IPS-20b (cell line): ENCODE results near the gene SNX27.
A peak's percentile ranks its signal among the peaks of the same experiment; 100 is the strongest.

Source experiments
- H3K27ac ChIP-seq: one replicate; pipeline ENCODE4 v1.5.1; 2013; ENCODE audit warnings: low read length
- H3K27me3 ChIP-seq: 2 replicates; pipeline ENCODE4 v1.6.1; 2013; ENCODE audit warnings: mild to moderate bottlenecking, low read length, inconsistent platforms; ENCODE audit not compliant: insufficient read depth
- H3K36me3 ChIP-seq: 2 replicates; pipeline ENCODE4 v1.6.1; 2013; ENCODE audit warnings: low read depth, mild to moderate bottlenecking, inconsistent platforms, low read length, moderate library complexity; ENCODE audit not compliant: insufficient read depth
- H3K4me1 ChIP-seq: 2 replicates; pipeline ENCODE4 v1.6.1; 2013; ENCODE audit warnings: mild to moderate bottlenecking, control low read depth, inconsistent platforms, low read length, moderate library complexity; ENCODE audit not compliant: insufficient read depth
- H3K4me3 ChIP-seq: 2 replicates; pipeline ENCODE4 v1.5.1; 2013; ENCODE audit warnings: mild to moderate bottlenecking, low read length, inconsistent platforms
- H3K9ac ChIP-seq: 2 replicates; pipeline ENCODE4 v1.6.1; 2013; ENCODE audit warnings: low read depth, mild to moderate bottlenecking, inconsistent platforms, low read length, moderate library complexity
- H3K9me3 ChIP-seq: 2 replicates; pipeline ENCODE4 v1.6.1; 2013; ENCODE audit warnings: mild to moderate bottlenecking, low read depth, low read length, inconsistent platforms; ENCODE audit not compliant: insufficient read depth

Gene SNX27

GRCh38 chr1:151716405-151716762 is 104.5 kb downstream of the SNX27 start:
- H3K9me3 ChIP-seq, result no peaks in the 10 kb centered on the region
- H3K36me3 ChIP-seq, result no peaks in the 10 kb centered on the region
- peaks cover 54% of the 10 kb centered on the region for H3K27me3 ChIP-seq
- H3K9ac ChIP-seq, result no peak overlapping the region
- peak overlapping the region; percentile 63 for H3K4me3 ChIP-seq
- no peak overlapping the region for H3K27ac ChIP-seq
- H3K4me1 ChIP-seq, result no peaks in the 10 kb centered on the region; the same call in 1 of the 2 replicates

GRCh38 chr1:151716771-151717631 is 105.2 kb downstream of the SNX27 start, which contains the start of gene CELF3:
Gene CELF3, minus strand, starts transcription at chr1:151716803. Its CDS starts 783 bp downstream, at chr1:151716020.
- Histone ChIP-seq H3K4me3 (peak within 1 kb of the TSS; percentile 63), H3K27me3 (peaks cover 60% of the 10 kb centered on the region), H3K9ac (no peak within 1 kb of the TSS), H3K9me3 (no peaks in the 10 kb centered on the region), H3K27ac (peak within 1 kb of the TSS; percentile 90), H3K36me3 (no peaks in the 10 kb centered on the region), H3K4me1 (peaks cover 3% of the 10 kb centered on the region; the same call in 1 of the 2 replicates)

GRCh38 chr1:151718011-151718431 is 106.2 kb downstream of the SNX27 start:
- H3K27me3 ChIP-seq, result peaks cover 70% of the 10 kb centered on the region

GRCh38 chr1:151718666-151719065 is 106.8 kb downstream of the SNX27 start:
- Histone ChIP-seq H3K9ac (no peak overlapping the region), H3K4me3 (no peak overlapping the region), H3K36me3 (no peaks in the 10 kb centered on the region), H3K9me3 (no peaks in the 10 kb centered on the region), H3K27me3 (peaks cover 77% of the 10 kb centered on the region), H3K4me1 (peaks cover 5% of the 10 kb centered on the region; the same call in 1 of the 2 replicates), H3K27ac (no peak overlapping the region)

More at GRCh38 chr1:151718011-151718431, 106.2 kb downstream of the SNX27 start:
- Histone ChIP-seq H3K4me1 (peaks cover 4% of the 10 kb centered on the region; the same call in 1 of the 2 replicates), H3K9ac (no peak overlapping the region), H3K36me3 (no peaks in the 10 kb centered on the region), H3K4me3 (no peak overlapping the region), H3K9me3 (no peaks in the 10 kb centered on the region), H3K27ac (no peak overlapping the region)

GRCh38 chr1:151720125-151720524 is 108.3 kb downstream of the SNX27 start:
- Histone ChIP-seq H3K4me3 (no peak overlapping the region), H3K4me1 (peaks cover 11% of the 10 kb centered on the region; the same call in 1 of the 2 replicates), H3K9me3 (no peaks in the 10 kb centered on the region), H3K27me3 (peaks cover 80% of the 10 kb centered on the region), H3K9ac (no peak overlapping the region), H3K36me3 (no peaks in the 10 kb centered on the region), H3K27ac (no peak overlapping the region)

- Histone ChIP-seq H3K4me3 (no peak overlapping the region; the same call in 1 of the 2 replicates), H3K9ac (no peak overlapping the region), H3K27me3 (peaks cover 76% of the 10 kb centered on the region), H3K36me3 (no peaks in the 10 kb centered on the region), H3K4me1 (peaks cover 11% of the 10 kb centered on the region; the same call in 1 of the 2 replicates), H3K27ac (no peak overlapping the region), H3K9me3 (no peaks in the 10 kb centered on the region)
Observed at GRCh38 chr1:151720554-151720953, 108.7 kb downstream of the SNX27 start.

GRCh38 chr1:151720974-151721787 is 109.3 kb downstream of the SNX27 start, which contains the start of gene RIIAD1:
Gene RIIAD1, plus strand, starts transcription at chr1:151721522. Its CDS starts 15 bp downstream, at chr1:151721537.
- Histone ChIP-seq H3K27me3 (peaks cover 76% of the 10 kb centered on the region), H3K9ac (no peak within 1 kb of the TSS), H3K4me1 (peaks cover 11% of the 10 kb centered on the region; the same call in 1 of the 2 replicates), H3K36me3 (no peaks in the 10 kb centered on the region), H3K27ac (no peak within 1 kb of the TSS), H3K9me3 (no peaks in the 10 kb centered on the region), H3K4me3 (peak within 1 kb of the TSS; percentile 76)

- Histone ChIP-seq H3K36me3 (no peaks in the 10 kb centered on the region), H3K9me3 (no peaks in the 10 kb centered on the region), H3K9ac (no peak overlapping the region), H3K27ac (no peak overlapping the region), H3K4me1 (peaks cover 11% of the 10 kb centered on the region; the same call in 1 of the 2 replicates), H3K4me3 (peak overlapping the region; percentile 76; the same call in 1 of the 2 replicates), H3K27me3 (peaks cover 74% of the 10 kb centered on the region)
Observed at GRCh38 chr1:151721788-151722510, 110.1 kb downstream of the SNX27 start.

- Histone ChIP-seq H3K4me3 (no peak overlapping the region), H3K4me1 (peaks cover 19% of the 10 kb centered on the region; the same call in 1 of the 2 replicates), H3K9me3 (no peaks in the 10 kb centered on the region), H3K36me3 (no peaks in the 10 kb centered on the region), H3K27me3 (peaks cover 70% of the 10 kb centered on the region), H3K9ac (peak overlapping the region; percentile 35; the same call in 1 of the 2 replicates), H3K27ac (no peak overlapping the region)
Observed at GRCh38 chr1:151723726-151724370, 112.0 kb downstream of the SNX27 start.

- no peaks in the 10 kb centered on the region for H3K36me3 ChIP-seq
- no peak overlapping the region; the same call in 1 of the 2 replicates for H3K9ac ChIP-seq
- peaks cover 33% of the 10 kb centered on the region for H3K27me3 ChIP-seq
- peak overlapping the region; percentile 39; the same call in 1 of the 2 replicates for H3K4me3 ChIP-seq
- peaks cover 23% of the 10 kb centered on the region; the same call in 1 of the 2 replicates for H3K4me1 ChIP-seq
- H3K27ac ChIP-seq, result no peak overlapping the region
- H3K9me3 ChIP-seq, result no peaks in the 10 kb centered on the region
Observed at GRCh38 chr1:151728151-151729054, 116.6 kb downstream of the SNX27 start.
